Endothelial cell of umbilical vein (primary cell): ENCODE measurements around the gene MRTFA. TPM values are rescaled to one million over a fixed set of nuclear protein-coding genes. Genes with fewer than 3 reads are reported as not detected.

Experiments
- BruUV-seq: library from RNA; stranded (reverse); fragments of 400-500 nt; replicated peaks from 2 replicates; lab custom pipeline; 2021; lab: Mats Ljungman, UMichigan
- CTCF ChIA-PET: fragments of 300-600, 350-600 bp; sonication (Branson Sonifier 250); formaldehyde crosslinking; loops from one replicate; lab custom pipeline; 2021; ENCODE audit warnings: antibody characterized with exemption, inconsistent platforms; lab: Charles Lee
- POLR2A ChIA-PET: fragments of 300-600, 350-600 bp; sonication (Branson Sonifier 250); formaldehyde crosslinking; loops from one replicate; lab custom pipeline; 2021; ENCODE audit warnings: antibody characterized with exemption, inconsistent platforms; lab: Charles Lee
- DNase-seq: peaks from one replicate; pipeline ENCODE4 v3.0.0-alpha.2; 2011; ENCODE audit warnings: low read depth, low spot score
- FAIRE-seq: peaks from 2 replicates; lab custom pipeline; 2011; peaks lifted over from hg19 to GRCh38; lab: Jason Lieb, UNC
- H2AFZ ChIP-seq: 2 replicates; pipeline ENCODE4 v1.6.0; 2012; ENCODE audit warnings: low read depth, low read length, control low read depth, inconsistent platforms
- H3K27ac ChIP-seq: 2 replicates; pipeline ENCODE4 v1.5.1; 2011; ENCODE audit warnings: low read depth, mild to moderate bottlenecking, control low read depth, low read length, moderate library complexity; ENCODE audit not compliant: insufficient read depth
- H3K27me3 ChIP-seq, 2 experiments: 2 replicates each; pipeline versions ENCODE4 v1.6.0 to v1.6.1; 2011; ENCODE audit warnings: low read length in 2 of 2, mixed read lengths in 1 of 2; ENCODE audit not compliant: control insufficient read depth in 2 of 2, insufficient read depth in 2 of 2
- H3K36me3 ChIP-seq, 2 experiments: 2 replicates in 1 of 2; 3 replicates in 1 of 2; pipeline ENCODE4 v1.5.1; 2011; ENCODE audit warnings: low read length in 2 of 2, mild to moderate bottlenecking in 1 of 2, moderate library complexity in 1 of 2; ENCODE audit not compliant: control insufficient read depth in 2 of 2, insufficient read depth in 2 of 2; ENCODE audit errors: extremely low read depth in 1 of 2
- H3K4me1 ChIP-seq: 3 replicates; pipeline ENCODE4 v1.5.1; 2011; ENCODE audit warnings: mild to moderate bottlenecking, low read length; ENCODE audit not compliant: control insufficient read depth, insufficient read depth; ENCODE audit errors: extremely low read depth
- H3K4me2 ChIP-seq: 2 replicates; pipeline ENCODE4 v1.6.1; 2011; ENCODE audit warnings: low read length, control low read depth, mixed read lengths; ENCODE audit not compliant: insufficient read depth
- H3K4me3 ChIP-seq, 3 experiments: fragments of 200-600 bp in 1 of 3; sonication (generic), shearing (Covaris generic) in 1 of 3; replicated peaks in 1 of 3; 2 replicates each; pipeline ENCODE4 v1.5.1; 2011 to 2016; ENCODE audit warnings: control low read depth in 3 of 3, low read length in 3 of 3, mild to moderate bottlenecking in 2 of 3, inconsistent platforms in 1 of 3, low read depth in 1 of 3, moderate library complexity in 1 of 3; ENCODE audit not compliant: insufficient read depth in 1 of 3
- H3K79me2 ChIP-seq: 2 replicates; pipeline ENCODE4 v1.6.0; 2012; ENCODE audit warnings: low read length, inconsistent platforms; ENCODE audit not compliant: control insufficient read depth, insufficient read depth
- H3K9ac ChIP-seq: replicated peaks from 2 replicates; pipeline ENCODE3; 2011; ENCODE audit warnings: low read length, control low read depth; ENCODE audit not compliant: insufficient read depth; ENCODE audit errors: extremely low read depth
- H3K9me1 ChIP-seq: replicated peaks from 3 replicates; pipeline ENCODE4 v1.6.0; 2011; ENCODE audit warnings: mild to moderate bottlenecking, low read length; ENCODE audit not compliant: control insufficient read depth, insufficient read depth; ENCODE audit errors: extremely low read depth
- H3K9me3 ChIP-seq: replicated peaks from 2 replicates; pipeline ENCODE4 v1.5.1; 2012; ENCODE audit warnings: low read length, inconsistent platforms; ENCODE audit not compliant: control insufficient read depth, insufficient read depth
- H4K20me1 ChIP-seq: replicated peaks from 2 replicates; pipeline ENCODE3; 2011; ENCODE audit warnings: mild to moderate bottlenecking, low read length; ENCODE audit not compliant: control insufficient read depth, insufficient read depth; ENCODE audit errors: extremely low read depth
- CTCF ChIP-seq, 2 donors: IDR thresholded peaks; 1 replicate in 1 of 2; 2 replicates in 1 of 2; pipeline ENCODE4 v1.5.1; 2011; ENCODE audit warnings: low read length in 2 of 2, mild to moderate bottlenecking in 2 of 2, moderate library complexity in 2 of 2, control low read depth in 1 of 2, inconsistent platforms in 1 of 2, low read depth in 1 of 2; ENCODE audit not compliant: insufficient read depth in 1 of 2; ENCODE audit errors: extremely low read depth in 1 of 2
- FOS ChIP-seq: IDR thresholded peaks from 2 replicates; pipeline ENCODE4 v1.6.1; 2011; ENCODE audit warnings: mild to moderate bottlenecking, low read length, moderate library complexity, borderline replicate concordance; ENCODE audit not compliant: insufficient read depth
- GATA2 ChIP-seq: IDR thresholded peaks from 2 replicates; pipeline ENCODE4 v1.7.0; 2011; ENCODE audit warnings: low read depth, mild to moderate bottlenecking, moderate library complexity, mixed read lengths, low read length; ENCODE audit not compliant: insufficient read length, insufficient read depth
- JUN ChIP-seq: IDR thresholded peaks from 2 replicates; pipeline ENCODE4 v1.6.1; 2011; ENCODE audit warnings: borderline replicate concordance, low read depth; ENCODE audit not compliant: insufficient read length, insufficient read depth
- MYC ChIP-seq: IDR thresholded peaks from one replicate; pipeline ENCODE4 v1.6.1; 2011; ENCODE audit warnings: mild to moderate bottlenecking, low read depth, low read length
- POLR2A ChIP-seq: IDR thresholded peaks from 2 replicates; pipeline ENCODE4 v1.6.1; 2012; ENCODE audit warnings: low read depth, mild to moderate bottlenecking, control low read depth, low read length
- POLR2AphosphoS5 ChIP-seq: IDR thresholded peaks from 2 replicates; pipeline ENCODE4 v1.6.1; 2012; ENCODE audit warnings: low read depth, mild to moderate bottlenecking, control low read depth, low read length, moderate library complexity; ENCODE audit not compliant: insufficient read depth
- dilution Hi-C: fragments of 300-500 bp; cut with MboI; formaldehyde crosslinking; loops from one replicate; pipeline ENCODE4 v1.15.0; 2019; ENCODE audit warnings: low sequenced_read_pairs; ENCODE audit not compliant: extremely low pct_ligation_motif_present
- intact Hi-C: fragments of 100-400 bp; cut with micrococcal nuclease; formaldehyde crosslinking; loops from one replicate; pipeline ENCODE4 v1.10.0; 2022
- polyA plus RNA-seq, 4 experiments: library from polyadenylated mRNA; depleted of rRNA in 3 of 4; stranded (reverse) in 3 of 4; unstranded in 1 of 4; fragments of >200 nt; gene quantifications; 2 replicates each; pipeline versions ENCODE4 v1.2.1 to v1.2.3, GENCODE V29; 2011 to 2012; ENCODE audit warnings: missing spikeins in 1 of 4
- total RNA-seq: library from RNA; stranded (reverse); gene quantifications from 2 replicates; pipeline ENCODE4 v1.2.3, GENCODE V29; 2021
- TF ChIP-seq, protein P1 (sequence below): IDR thresholded peaks from 2 replicates; pipeline ENCODE4 v1.6.1; 2011; ENCODE audit not compliant: insufficient read depth, insufficient read length

Gene MRTFA
- total and polyA plus RNA-seq, 2 donors (not counting 3 experiments of a cell fraction or from before 2014, with no cell fraction given), result 13.6 to 44.1 TPM

DNA sequence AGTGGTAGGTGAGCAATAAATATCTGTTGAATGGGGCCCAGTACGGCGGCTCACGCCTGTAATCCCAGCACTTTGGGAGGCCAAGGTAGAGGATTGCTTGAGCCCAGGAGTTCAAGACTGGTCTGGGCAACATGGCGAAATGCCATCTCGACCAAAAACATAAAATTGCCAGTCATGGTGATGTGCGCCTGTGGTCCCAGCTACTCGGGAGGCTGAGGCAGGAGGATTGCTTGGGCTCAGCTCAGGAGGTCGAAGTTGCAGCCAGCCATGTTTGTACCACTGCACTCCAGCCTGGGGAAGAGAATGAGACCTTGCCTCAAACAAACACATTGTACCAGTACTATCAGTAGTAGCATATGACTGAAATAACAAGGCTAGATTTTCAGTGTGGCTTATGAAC is 262.0 kb downstream of the MRTFA start:
- intact Hi-C loops, result no loop called here
- no TSS peak for BruUV-seq
- Histone ChIP-seq H3K4me1 (peaks cover 13% of the 10 kb centered on the region), H3K36me3 (peaks cover 0 to 1% of the 10 kb centered on the region in 2 experiments), H2AFZ (no peak overlapping the region), H3K4me3 (no peak overlapping the region), H4K20me1 (no peaks in the 10 kb centered on the region), H3K27me3 (no peaks in the 10 kb centered on the region), H3K79me2 (peaks cover 39% of the 10 kb centered on the region), H3K4me2 (no peak overlapping the region), H3K9ac (no peak overlapping the region), H3K9me1 (no peaks in the 10 kb centered on the region), H3K9me3 (no peaks in the 10 kb centered on the region), H3K27ac (no peak overlapping the region)
- TF ChIP-seq POLR2A (no peak), CTCF (IDR thresholded peaks at IDR 0.05; ENCODE audit: extremely low read depth in 1 of 2, insufficient read depth in 1 of 2, low read depth in 1 of 2, low read length in 2 of 2) (no peak), MYC (no peak), GATA2 (no peak), POLR2AphosphoS5 (no peak)
- TF ChIP-seq, protein P1, sequence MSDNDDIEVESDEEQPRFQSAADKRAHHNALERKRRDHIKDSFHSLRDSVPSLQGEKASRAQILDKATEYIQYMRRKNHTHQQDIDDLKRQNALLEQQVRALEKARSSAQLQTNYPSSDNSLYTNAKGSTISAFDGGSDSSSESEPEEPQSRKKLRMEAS, result no peak
- dilution Hi-C loops, result no loop called here
- FAIRE-seq (no peak), DNase-seq (no peak)
- ChIA-PET POLR2A (no interaction called here), CTCF (interaction anchor here (0.6 kb wide), 1 partner anchor 124 kb away, joined by 3 read pairs; no protein-coding TSS in a partner anchor)

DNA sequence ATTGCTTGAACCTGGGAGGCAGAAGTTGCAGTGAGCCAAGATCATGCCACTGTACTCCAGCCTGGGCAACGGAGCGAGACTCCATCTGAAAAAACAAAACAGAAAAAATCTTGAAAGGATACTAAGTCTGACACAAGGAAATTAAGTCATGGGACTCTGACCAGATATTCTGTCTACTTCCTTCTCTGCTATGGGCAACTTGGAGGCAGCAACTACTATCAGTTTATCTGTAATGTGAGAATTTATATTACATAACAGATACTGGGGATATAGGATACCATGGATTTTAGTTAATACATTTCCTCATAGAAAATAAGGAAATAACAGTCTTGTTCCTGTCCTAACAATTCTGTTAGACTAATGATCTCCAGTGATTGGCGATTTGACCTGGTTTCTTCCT is 267.7 kb downstream of the MRTFA start:
- Histone ChIP-seq H3K36me3 (peaks cover 15 to 16% of the 10 kb centered on the region in 2 experiments), H3K4me3 (no peak overlapping the region), H3K79me2 (peaks cover 15% of the 10 kb centered on the region), H4K20me1 (no peaks in the 10 kb centered on the region), H3K9me1 (no peaks in the 10 kb centered on the region), H3K4me2 (no peak overlapping the region), H3K9me3 (no peaks in the 10 kb centered on the region), H2AFZ (no peak overlapping the region), H3K9ac (no peak overlapping the region), H3K27ac (no peak overlapping the region), H3K27me3 (no peaks in the 10 kb centered on the region), H3K4me1 (peaks cover 23% of the 10 kb centered on the region)
- no peak for DNase-seq
- TF ChIP-seq, protein P1, result no peak
- TF ChIP-seq JUN (no peak), POLR2A (peak; percentile 23), FOS (no peak), CTCF (IDR thresholded peaks at IDR 0.05; ENCODE audit: extremely low read depth in 1 of 2, insufficient read depth in 1 of 2, low read depth in 1 of 2, low read length in 2 of 2) (no peak), POLR2AphosphoS5 (no peak)
- ChIA-PET CTCF (interaction anchor here (1.5 kb wide), 1 partner anchor 10 kb away, joined by 4 read pairs; no protein-coding TSS in a partner anchor), POLR2A (no interaction called here)
- intact Hi-C loops (no loop called here), dilution Hi-C loops (no loop called here)
- no TSS peak for BruUV-seq
- FAIRE-seq, result no peak
